Neural progenitor cell (in vitro differentiated cells): ENCODE results near the gene CD81. TPM values are rescaled to one million over a fixed set of nuclear protein-coding genes. Genes with fewer than 3 reads are reported as not detected.

Source experiments
- DNase-seq: peaks from one replicate; pipeline ENCODE4 v3.0.0-alpha.2; 2016; ENCODE audit warnings: low spot score
- H2AFZ ChIP-seq: fragments of 200-600 bp; sonication (generic); replicated peaks from 2 replicates; pipeline ENCODE4 v1.6.1; 2016; ENCODE audit warnings: antibody characterized with exemption
- H3F3A ChIP-seq: fragments of 200-600 bp; sonication (generic); 2 replicates; pipeline ENCODE4 v1.6.1; 2016; ENCODE audit warnings: antibody characterized with exemption, low read depth
- H3K27ac ChIP-seq: fragments of 200-600 bp; sonication (generic); 2 replicates; pipeline ENCODE4 v1.5.1; 2016; ENCODE audit warnings: mild to moderate bottlenecking
- H3K27me3 ChIP-seq: fragments of 200-600 bp; sonication (generic); 2 replicates; pipeline ENCODE4 v1.6.1; 2016; ENCODE audit warnings: mild to moderate bottlenecking, moderate library complexity
- H3K36me3 ChIP-seq: fragments of 200-600 bp; sonication (generic); 2 replicates; pipeline ENCODE4 v1.5.1; 2016
- H3K4me1 ChIP-seq: fragments of 200-600 bp; sonication (generic); 2 replicates; pipeline ENCODE4 v1.6.1; 2016; ENCODE audit warnings: mixed run types
- H3K4me2 ChIP-seq: fragments of 200-600 bp; sonication (generic); 2 replicates; pipeline ENCODE4 v1.6.1; 2016
- H3K4me3 ChIP-seq: fragments of 200-600 bp; sonication (generic); 2 replicates; pipeline ENCODE4 v1.5.1; 2016
- H3K79me2 ChIP-seq: fragments of 200-600 bp; sonication (generic); 2 replicates; pipeline ENCODE4 v1.6.1; 2016; ENCODE audit warnings: low read depth
- H3K9ac ChIP-seq: fragments of 200-600 bp; sonication (generic); 2 replicates; pipeline ENCODE4 v1.6.1; 2016
- H3K9me3 ChIP-seq: fragments of 200-600 bp; sonication (generic); 2 replicates; pipeline ENCODE4 v1.5.1; 2016; ENCODE audit warnings: low read depth
- H4K20me1 ChIP-seq: fragments of 200-600 bp; sonication (generic); 2 replicates; pipeline ENCODE4 v1.6.1; 2016; ENCODE audit warnings: low read depth
- H3K27ac Mint-ChIP-seq: 3 replicates; pipeline ENCODE4 v1.8.0; 2021; ENCODE audit warnings: mixed read lengths
- H3K27me3 Mint-ChIP-seq: 2 replicates; pipeline ENCODE4 v1.8.0; 2022; ENCODE audit warnings: low read depth, mild to moderate bottlenecking, inconsistent platforms, moderate library complexity, mixed read lengths; ENCODE audit not compliant: insufficient read depth
- H3K36me3 Mint-ChIP-seq: 3 replicates; pipeline ENCODE4 v1.8.0; 2021; ENCODE audit warnings: mixed read lengths
- H3K4me1 Mint-ChIP-seq: 3 replicates; pipeline ENCODE4 v1.8.0; 2021; ENCODE audit warnings: mixed read lengths
- H3K4me3 Mint-ChIP-seq: 3 replicates; pipeline ENCODE4 v1.8.0; 2021; ENCODE audit warnings: mild to moderate bottlenecking, moderate library complexity, mixed read lengths
- H3K9me3 Mint-ChIP-seq: 3 replicates; pipeline ENCODE4 v1.8.0; 2020; ENCODE audit warnings: mixed read lengths
- EZH2 ChIP-seq: fragments of 200-600 bp; sonication (generic); IDR thresholded peaks from 2 replicates; pipeline ENCODE4 v1.6.1; 2017; ENCODE audit warnings: antibody characterized with exemption, mild to moderate bottlenecking, moderate library complexity
- EZH2phosphoT487 ChIP-seq: fragments of 200-600 bp; sonication (generic); IDR thresholded peaks from 2 replicates; pipeline ENCODE4 v1.6.1; 2017; ENCODE audit warnings: antibody characterized with exemption
- total RNA-seq: library from RNA; depleted of rRNA; stranded (reverse); fragments of >200 nt; gene quantifications from 2 replicates; pipeline ENCODE4 v1.2.3, GENCODE V29; 2015; ENCODE audit warnings: low replicate concordance
- TF ChIP-seq, protein P1 (sequence below): fragments of 200-600 bp; sonication (generic); IDR thresholded peaks from 2 replicates; pipeline ENCODE4 v1.5.1; 2017; ENCODE audit warnings: antibody characterized with exemption, mild to moderate bottlenecking

CD81 gene
- total RNA-seq, 1 donor from 2014 or later, result 87.6 TPM

DNA sequence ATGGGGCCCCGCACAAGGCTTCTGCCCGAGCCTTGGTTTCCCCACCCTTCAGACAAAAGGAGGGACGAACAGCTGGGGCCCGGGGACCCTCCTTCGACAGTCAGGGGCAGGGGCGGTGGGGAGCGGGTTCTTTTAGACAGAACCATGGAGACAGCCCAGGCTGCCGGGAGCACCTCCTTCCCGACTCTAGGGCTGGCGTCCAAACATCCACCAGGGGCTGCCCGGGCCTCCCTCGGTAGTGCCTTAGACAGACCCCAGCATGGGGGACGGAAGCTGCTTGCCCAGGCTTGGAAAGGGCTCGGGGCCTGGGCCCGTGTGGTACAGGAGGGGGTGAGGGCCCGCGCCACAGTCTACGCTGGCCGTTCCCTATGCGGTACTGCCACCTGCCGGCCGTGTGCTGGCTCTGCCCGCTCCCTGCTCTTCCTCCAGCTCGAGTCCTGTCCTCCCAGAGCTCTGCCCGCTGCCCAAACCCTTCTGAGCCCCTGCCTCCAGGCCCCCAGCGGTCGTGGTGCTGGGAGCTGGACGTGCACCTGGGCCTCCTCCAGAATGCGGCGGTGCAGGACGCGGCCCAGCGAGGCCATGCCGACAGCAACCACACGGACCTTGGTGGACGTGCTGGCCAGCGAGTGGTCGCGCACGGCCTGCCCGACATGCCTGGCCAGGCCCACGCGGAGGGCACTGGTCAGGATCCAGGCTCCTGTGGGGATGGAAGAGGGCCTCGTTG is 43.6 kb downstream of the CD81 start:
- Histone ChIP-seq H3K27ac (no peak overlapping the region), H3K4me1 (no peaks in the 10 kb centered on the region), H4K20me1 (no peaks in the 10 kb centered on the region), H3K4me3 (no peak overlapping the region), H2AFZ (peak overlapping the region; percentile 45), H3F3A (no peaks in the 10 kb centered on the region), H3K9ac (no peak overlapping the region), H3K79me2 (no peaks in the 10 kb centered on the region), H3K36me3 (no peaks in the 10 kb centered on the region), H3K9me3 (no peaks in the 10 kb centered on the region), H3K27me3 (no peaks in the 10 kb centered on the region), H3K4me2 (no peak overlapping the region)
- Mint-ChIP-seq H3K27ac (no peak overlapping the region), H3K4me3 (no peak overlapping the region), H3K27me3 (no peaks in the 10 kb centered on the region), H3K9me3 (no peaks in the 10 kb centered on the region), H3K4me1 (peaks cover 3% of the 10 kb centered on the region), H3K36me3 (no peaks in the 10 kb centered on the region)
- peak; percentile 93 for DNase-seq
- TF ChIP-seq, protein P1, sequence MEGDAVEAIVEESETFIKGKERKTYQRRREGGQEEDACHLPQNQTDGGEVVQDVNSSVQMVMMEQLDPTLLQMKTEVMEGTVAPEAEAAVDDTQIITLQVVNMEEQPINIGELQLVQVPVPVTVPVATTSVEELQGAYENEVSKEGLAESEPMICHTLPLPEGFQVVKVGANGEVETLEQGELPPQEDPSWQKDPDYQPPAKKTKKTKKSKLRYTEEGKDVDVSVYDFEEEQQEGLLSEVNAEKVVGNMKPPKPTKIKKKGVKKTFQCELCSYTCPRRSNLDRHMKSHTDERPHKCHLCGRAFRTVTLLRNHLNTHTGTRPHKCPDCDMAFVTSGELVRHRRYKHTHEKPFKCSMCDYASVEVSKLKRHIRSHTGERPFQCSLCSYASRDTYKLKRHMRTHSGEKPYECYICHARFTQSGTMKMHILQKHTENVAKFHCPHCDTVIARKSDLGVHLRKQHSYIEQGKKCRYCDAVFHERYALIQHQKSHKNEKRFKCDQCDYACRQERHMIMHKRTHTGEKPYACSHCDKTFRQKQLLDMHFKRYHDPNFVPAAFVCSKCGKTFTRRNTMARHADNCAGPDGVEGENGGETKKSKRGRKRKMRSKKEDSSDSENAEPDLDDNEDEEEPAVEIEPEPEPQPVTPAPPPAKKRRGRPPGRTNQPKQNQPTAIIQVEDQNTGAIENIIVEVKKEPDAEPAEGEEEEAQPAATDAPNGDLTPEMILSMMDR, result peak; percentile 89
- TF ChIP-seq EZH2phosphoT487, result no peak
- TF ChIP-seq EZH2, result no peak

GRCh38 chr11:2421226-2421994 is 44.3 kb downstream of the CD81 start:
- Mint-ChIP-seq H3K27ac (no peak overlapping the region), H3K36me3 (no peaks in the 10 kb centered on the region), H3K9me3 (no peaks in the 10 kb centered on the region), H3K27me3 (no peaks in the 10 kb centered on the region), H3K4me1 (peaks cover 3% of the 10 kb centered on the region), H3K4me3 (no peak overlapping the region)
- H3K36me3 ChIP-seq, result no peaks in the 10 kb centered on the region
- H3K79me2 ChIP-seq, result no peaks in the 10 kb centered on the region
- no peak overlapping the region for H3K4me3 ChIP-seq
- TF ChIP-seq EZH2 (no peak), EZH2phosphoT487 (no peak)
- TF ChIP-seq, protein P1, result no peak
- no peak for DNase-seq
- no peaks in the 10 kb centered on the region for H3K4me1 ChIP-seq
- H3F3A ChIP-seq, result no peaks in the 10 kb centered on the region
- no peak overlapping the region for H2AFZ ChIP-seq
- H3K9me3 ChIP-seq, result no peaks in the 10 kb centered on the region
- no peaks in the 10 kb centered on the region for H3K27me3 ChIP-seq
- H3K9ac ChIP-seq, result no peak overlapping the region
- no peaks in the 10 kb centered on the region for H4K20me1 ChIP-seq
- no peak overlapping the region for H3K27ac ChIP-seq
- no peak overlapping the region for H3K4me2 ChIP-seq

GRCh38 chr11:2421996-2422395 is 44.9 kb downstream of the CD81 start:
- Histone ChIP-seq H3K9ac (no peak overlapping the region), H3K27me3 (no peaks in the 10 kb centered on the region), H3K27ac (no peak overlapping the region), H3K36me3 (no peaks in the 10 kb centered on the region), H4K20me1 (no peaks in the 10 kb centered on the region), H3K4me3 (no peak overlapping the region), H3K79me2 (no peaks in the 10 kb centered on the region), H3K4me1 (no peaks in the 10 kb centered on the region), H3K9me3 (no peaks in the 10 kb centered on the region), H2AFZ (no peak overlapping the region), H3K4me2 (no peak overlapping the region), H3F3A (no peaks in the 10 kb centered on the region)
- Mint-ChIP-seq H3K4me1 (peaks cover 3% of the 10 kb centered on the region), H3K4me3 (no peak overlapping the region), H3K27me3 (peaks cover 2% of the 10 kb centered on the region), H3K9me3 (no peaks in the 10 kb centered on the region), H3K36me3 (no peaks in the 10 kb centered on the region), H3K27ac (no peak overlapping the region)
- no peak for TF ChIP-seq EZH2
- TF ChIP-seq, protein P1, result no peak
- TF ChIP-seq EZH2phosphoT487, result no peak
- no peak for DNase-seq
